A549 (cell line): ENCODE data around the gene PCDHGA5.

Experiments
- CTCF ChIP-seq: fragments of >200 bp; sonication (Bioruptor Twin); formaldehyde crosslinking; IDR thresholded peaks from 3 replicates; pipeline ENCODE4 v1.5.1; 2016
- ELK1 ChIP-seq: fragments of 150-350 bp; IDR thresholded peaks from 2 replicates; pipeline ENCODE4 v1.6.1; 2014; ENCODE audit warnings: low read depth, mild to moderate bottlenecking, low read length
- RAD21 ChIP-seq, 2 experiments: fragments of >200 bp in 1 of 2; sonication (Bioruptor Twin) in 1 of 2; formaldehyde crosslinking in 1 of 2; IDR thresholded peaks in 1 of 2; conservative IDR thresholded peaks in 1 of 2; 2 replicates in 1 of 2; 3 replicates in 1 of 2; pipeline ENCODE4 v1.6.1; 2012 to 2018; ENCODE audit warnings: inconsistent platforms in 1 of 2
- USF2 ChIP-seq: fragments of 450-650 bp; IDR thresholded peaks from 2 replicates; pipeline ENCODE4 v1.6.1; 2014; ENCODE audit warnings: antibody characterized with exemption

GRCh38 chr5:141322261-141322660 lies 41.7 kb upstream of the PCDHGA5 start:
- no peak for TF ChIP-seq CTCF
- no peak for TF ChIP-seq RAD21 (conservative IDR thresholded peaks at IDR 0.05 in 1 of 2, IDR thresholded peaks at IDR 0.05 in 1 of 2)
- no peak for TF ChIP-seq ELK1
- no peak for TF ChIP-seq USF2
